T-helper 17 cell (primary cell): Measurements from ENCODE around the gene FBLN2. TPM values are rescaled to one million over a fixed set of nuclear protein-coding genes. Genes with fewer than 3 reads are reported as not detected.

ENCODE experiments used
- ATAC-seq: fragments of 150-1000 bp; cut with Tn5 transposase; 2 replicates; pipeline ENCODE4 v1.10.0; 2021; ENCODE audit warnings: mild to moderate bottlenecking, moderate library complexity
- DNase-seq, 3 donors: peaks; one replicate each; pipeline versions ENCODE4 v3.0.0 to v3.0.0-alpha.2; 2020 to 2021
- H3K9me3 ChIP-seq: one replicate; pipeline ENCODE4 v1.7.0; 2013; ENCODE audit warnings: low read length, mild to moderate bottlenecking; ENCODE audit not compliant: control insufficient read depth, poor library complexity, severe bottlenecking
- H3K27ac Mint-ChIP-seq: one replicate; pipeline ENCODE4 v1.8.0; 2022; ENCODE audit warnings: mild to moderate bottlenecking, moderate library complexity, mixed read lengths
- H3K27me3 Mint-ChIP-seq: one replicate; pipeline ENCODE4 v1.8.0; 2022; ENCODE audit warnings: mixed read lengths
- H3K36me3 Mint-ChIP-seq: one replicate; pipeline ENCODE4 v1.8.0; 2022; ENCODE audit warnings: low read depth, mixed read lengths
- H3K4me1 Mint-ChIP-seq: one replicate; pipeline ENCODE4 v1.8.0; 2022; ENCODE audit warnings: mild to moderate bottlenecking, mixed read lengths
- H3K4me3 Mint-ChIP-seq: one replicate; pipeline ENCODE4 v1.8.0; 2022; ENCODE audit warnings: mild to moderate bottlenecking, moderate library complexity, mixed read lengths
- total RNA-seq, 4 donors: library from RNA in 2 of 4; stranded (reverse) in 2 of 4; gene quantifications; one replicate each; pipeline ENCODE4 v1.2.3 and lab custom pipeline; 2022 to 2026

FBLN2 gene
- total RNA-seq, 2 donors from 2014 or later, result 1.5 TPM; not detected in 1

DNA sequence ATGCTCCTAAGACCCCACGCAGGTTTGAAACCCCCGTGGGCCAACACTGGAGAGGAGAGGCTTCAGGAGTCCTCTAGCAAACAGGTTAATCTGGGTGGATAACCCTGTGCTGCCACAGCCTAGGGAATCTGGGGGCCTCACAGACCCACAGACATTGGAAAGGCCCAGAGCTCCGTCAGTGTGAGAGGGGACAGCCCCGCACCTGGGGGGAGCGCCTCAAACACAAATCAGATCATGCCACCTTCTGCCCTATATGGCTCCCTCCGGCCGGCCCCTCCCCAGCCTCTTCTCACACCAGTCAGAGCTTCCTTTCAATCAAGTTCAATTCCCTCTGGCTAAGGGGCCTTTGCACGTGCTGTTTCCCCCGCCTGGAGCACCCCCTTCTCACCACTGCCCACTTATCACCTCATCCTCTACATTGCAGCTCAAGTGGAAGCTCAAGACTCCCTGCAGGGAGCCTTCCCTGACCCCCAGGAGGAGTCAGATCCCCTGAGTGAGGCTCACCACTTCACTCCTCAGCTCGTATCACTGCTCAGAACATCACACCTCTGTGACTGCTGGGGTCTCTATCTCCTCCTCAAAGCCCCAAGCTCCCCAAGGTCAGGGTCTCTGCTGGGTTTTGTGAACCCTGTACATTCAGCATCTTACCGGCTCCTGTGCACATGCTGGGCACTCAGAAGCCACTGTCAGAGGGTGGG, 24.1 kb downstream of the FBLN2 start:
- Mint-ChIP-seq H3K4me3 (no peak overlapping the region), H3K27ac (no peak overlapping the region), H3K4me1 (peaks cover 6% of the 10 kb centered on the region), H3K27me3 (peaks cover 27% of the 10 kb centered on the region), H3K36me3 (peaks cover 5% of the 10 kb centered on the region)
- DNase-seq (no peak), ATAC-seq (no peak)
- no peaks in the 10 kb centered on the region for H3K9me3 ChIP-seq

- H3K9me3 ChIP-seq, result no peaks in the 10 kb centered on the region
- no peak overlapping the region for H3K27ac Mint-ChIP-seq
- peaks cover 2% of the 10 kb centered on the region for H3K4me1 Mint-ChIP-seq
- ATAC-seq (no peak), DNase-seq (no peak)
- no peak overlapping the region for H3K4me3 Mint-ChIP-seq
- H3K27me3 Mint-ChIP-seq, result peaks cover 18% of the 10 kb centered on the region
- H3K36me3 Mint-ChIP-seq, result no peaks in the 10 kb centered on the region
Measured at GRCh38 chr3:13574083-13574797, 25.3 kb downstream of the FBLN2 start.

- H3K9me3 ChIP-seq, result no peaks in the 10 kb centered on the region
- peaks cover 13% of the 10 kb centered on the region for H3K27me3 Mint-ChIP-seq
- H3K36me3 Mint-ChIP-seq, result no peaks in the 10 kb centered on the region
- H3K4me1 Mint-ChIP-seq, result peaks cover 2% of the 10 kb centered on the region
- ATAC-seq (no peak), DNase-seq (no peak)
- H3K27ac Mint-ChIP-seq, result no peak overlapping the region
- no peak overlapping the region for H3K4me3 Mint-ChIP-seq
Measured at GRCh38 chr3:13574798-13575451, 26.0 kb downstream of the FBLN2 start.

GRCh38 chr3:13575459-13576061, 26.6 kb downstream of the FBLN2 start:
- H3K4me3 Mint-ChIP-seq, result no peak overlapping the region
- ATAC-seq, result no peak
- H3K9me3 ChIP-seq, result no peaks in the 10 kb centered on the region
- H3K27ac Mint-ChIP-seq, result no peak overlapping the region
- H3K4me1 Mint-ChIP-seq, result peaks cover 2% of the 10 kb centered on the region
- H3K27me3 Mint-ChIP-seq, result peaks cover 17% of the 10 kb centered on the region
- H3K36me3 Mint-ChIP-seq, result no peaks in the 10 kb centered on the region
- no peak for DNase-seq

DNA sequence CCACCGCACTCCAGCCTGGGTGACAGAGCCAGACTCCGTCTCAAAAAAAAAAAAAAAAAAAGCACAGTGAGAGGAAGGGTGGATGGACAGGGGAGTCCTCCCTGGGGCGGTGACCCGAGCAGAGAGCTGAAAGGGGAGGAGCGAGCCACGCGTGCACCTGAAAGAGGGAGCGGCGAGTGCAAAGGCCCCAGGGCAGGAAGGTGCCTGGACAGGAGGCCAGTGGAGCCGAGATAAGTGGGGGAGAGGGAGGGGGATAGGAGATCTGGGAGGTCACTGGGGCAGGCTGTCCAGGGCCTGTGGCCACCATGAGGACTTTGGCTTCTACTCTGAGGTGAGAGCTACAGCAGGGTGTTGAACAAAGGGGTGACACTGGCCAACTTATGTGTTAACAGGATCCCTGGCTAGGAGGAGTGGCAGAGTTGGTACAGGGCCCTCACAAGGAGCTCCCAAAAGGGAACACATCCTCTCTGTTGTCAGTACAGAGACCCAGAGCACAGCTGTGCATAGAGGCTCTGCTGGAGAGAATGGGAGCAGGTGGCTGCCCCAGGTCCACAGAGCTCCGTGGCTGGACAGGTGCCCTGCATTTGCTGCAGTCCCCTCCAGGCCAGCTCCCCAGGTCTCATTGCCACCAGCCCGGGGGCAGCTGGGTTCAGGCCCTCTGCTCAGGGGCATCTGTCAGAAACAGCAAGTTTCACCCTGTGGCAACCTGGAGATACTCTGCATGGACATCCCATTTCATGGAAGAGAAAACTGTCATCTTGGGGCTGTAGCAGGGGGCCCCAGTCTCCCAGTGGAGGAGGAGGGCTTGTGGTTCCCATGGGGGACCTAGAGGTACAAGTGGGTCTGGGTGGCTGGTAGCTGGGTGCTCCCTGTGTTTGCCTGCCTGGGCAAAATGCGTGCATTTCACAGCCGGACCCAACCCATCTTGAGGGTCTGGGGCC, 28.5 kb downstream of the FBLN2 start:
- Mint-ChIP-seq H3K27me3 (peaks cover 21% of the 10 kb centered on the region), H3K36me3 (no peaks in the 10 kb centered on the region), H3K4me1 (peaks cover 6% of the 10 kb centered on the region), H3K4me3 (no peak overlapping the region), H3K27ac (no peak overlapping the region)
- no peak for DNase-seq
- no peak for ATAC-seq
- H3K9me3 ChIP-seq, result no peaks in the 10 kb centered on the region

- peaks cover 9% of the 10 kb centered on the region for H3K4me1 Mint-ChIP-seq
- H3K27ac Mint-ChIP-seq, result no peak overlapping the region
- DNase-seq (no peak), ATAC-seq (no peak)
- H3K36me3 Mint-ChIP-seq, result no peaks in the 10 kb centered on the region
- H3K9me3 ChIP-seq, result no peaks in the 10 kb centered on the region
- H3K4me3 Mint-ChIP-seq, result no peak overlapping the region
- peaks cover 21% of the 10 kb centered on the region for H3K27me3 Mint-ChIP-seq
Measured at GRCh38 chr3:13578251-13578650, 29.3 kb downstream of the FBLN2 start.

GRCh38 chr3:13579063-13579462, 30.1 kb downstream of the FBLN2 start:
- no peak overlapping the region for H3K27ac Mint-ChIP-seq
- ATAC-seq (no peak), DNase-seq (no peak)
- no peaks in the 10 kb centered on the region for H3K9me3 ChIP-seq
- peaks cover 9% of the 10 kb centered on the region for H3K4me1 Mint-ChIP-seq
- H3K27me3 Mint-ChIP-seq, result peaks cover 21% of the 10 kb centered on the region
- no peaks in the 10 kb centered on the region for H3K36me3 Mint-ChIP-seq
- no peak overlapping the region for H3K4me3 Mint-ChIP-seq

DNA sequence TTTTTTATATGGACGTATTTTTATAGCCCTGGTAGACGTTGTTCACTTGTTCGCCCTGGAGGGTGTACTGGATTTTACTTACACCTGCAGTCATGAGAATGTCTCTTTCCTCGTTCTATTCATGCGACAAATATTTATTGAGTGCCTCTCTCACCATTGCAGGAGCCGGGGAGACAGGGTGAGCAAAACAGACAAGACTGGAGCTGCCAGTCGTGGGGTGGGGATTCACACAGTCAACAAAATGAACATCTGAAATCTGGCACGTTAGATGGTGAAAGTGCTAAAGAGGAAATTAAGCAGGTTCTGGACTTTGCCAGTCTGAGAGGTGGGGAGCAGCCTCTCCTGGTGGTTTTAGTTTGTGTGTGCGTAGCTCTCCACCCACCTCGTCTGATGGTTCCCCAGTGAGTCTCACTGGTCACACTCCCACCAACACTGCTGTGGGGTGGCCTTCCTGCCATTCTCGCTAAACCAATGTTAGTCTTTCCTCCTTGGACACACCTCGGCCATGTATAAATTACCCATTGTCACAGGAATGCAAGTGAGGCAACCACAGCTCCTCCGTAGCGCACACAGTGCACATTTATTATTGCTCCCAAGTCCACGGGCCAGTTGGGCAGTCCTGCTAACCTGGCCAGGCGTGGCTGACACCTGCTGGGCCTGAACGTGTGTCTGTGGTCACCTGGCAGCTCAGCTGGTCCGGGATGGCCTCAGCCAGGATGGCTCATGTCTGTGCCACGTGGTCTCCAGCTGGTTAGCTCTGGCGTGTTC, 31.5 kb downstream of the FBLN2 start:
- Mint-ChIP-seq H3K27me3 (peaks cover 20% of the 10 kb centered on the region), H3K36me3 (no peaks in the 10 kb centered on the region)
- no peaks in the 10 kb centered on the region for H3K9me3 ChIP-seq

DNA sequence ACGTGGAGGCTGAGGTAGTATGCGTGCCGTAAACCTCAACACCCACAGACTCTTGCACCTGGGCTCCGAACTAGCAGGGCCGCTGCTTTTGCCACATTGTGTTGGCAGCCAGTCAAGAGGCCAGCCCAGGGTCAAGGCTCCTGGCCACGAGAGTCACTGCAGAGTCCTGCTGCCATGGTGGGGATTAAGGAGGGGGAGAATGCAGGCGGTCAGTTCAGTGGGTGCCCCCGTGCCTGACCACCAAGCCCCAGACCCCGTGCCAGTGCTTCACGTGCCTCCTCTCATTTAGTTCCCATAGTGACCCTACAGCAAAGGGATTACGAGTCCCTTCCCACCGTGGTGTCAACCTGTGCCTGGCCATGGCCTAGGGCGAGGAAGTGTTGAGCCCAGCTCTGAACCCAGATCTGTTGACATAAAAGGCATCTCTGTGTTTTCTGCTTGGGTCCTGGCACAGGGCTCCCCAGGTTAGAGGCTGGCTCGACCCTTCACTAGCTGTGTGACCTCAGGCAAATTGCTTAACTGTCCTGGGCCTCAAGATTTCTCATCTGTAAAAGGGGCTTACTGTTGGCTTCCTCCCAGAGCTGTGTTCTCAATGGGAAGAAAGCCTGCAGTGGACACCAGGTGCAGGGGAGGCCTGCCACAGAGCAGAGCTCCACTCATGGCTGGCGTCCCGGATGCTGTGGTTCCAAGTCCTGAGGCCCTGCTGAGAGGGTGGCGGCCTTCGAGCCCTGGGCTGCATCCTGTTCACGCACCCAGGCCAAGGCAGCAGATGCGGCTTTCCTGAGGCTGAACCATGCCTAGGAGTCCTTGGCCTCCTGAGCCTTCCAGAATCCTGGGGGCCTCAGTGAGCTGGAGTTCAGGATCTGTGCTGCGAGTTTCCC, 32.8 kb downstream of the FBLN2 start:
- Mint-ChIP-seq H3K27ac (no peak overlapping the region), H3K4me3 (no peak overlapping the region), H3K27me3 (peaks cover 11% of the 10 kb centered on the region), H3K4me1 (peaks cover 7% of the 10 kb centered on the region), H3K36me3 (no peaks in the 10 kb centered on the region)
- ATAC-seq (no peak), DNase-seq (no peak)
- no peaks in the 10 kb centered on the region for H3K9me3 ChIP-seq

More for the DNA sequence above, 31.5 kb downstream of the FBLN2 start:
- Mint-ChIP-seq H3K4me3 (no peak overlapping the region), H3K27ac (no peak overlapping the region), H3K4me1 (peaks cover 9% of the 10 kb centered on the region)
- no peak for ATAC-seq
- no peak for DNase-seq

GRCh38 chr3:13582366-13583250, 33.7 kb downstream of the FBLN2 start:
- peaks cover 11% of the 10 kb centered on the region for H3K27me3 Mint-ChIP-seq
- DNase-seq (no peak), ATAC-seq (no peak)
- peaks cover 7% of the 10 kb centered on the region for H3K4me1 Mint-ChIP-seq
- H3K4me3 Mint-ChIP-seq, result no peak overlapping the region
- H3K36me3 Mint-ChIP-seq, result no peaks in the 10 kb centered on the region
- H3K27ac Mint-ChIP-seq, result no peak overlapping the region
- H3K9me3 ChIP-seq, result no peaks in the 10 kb centered on the region
